ENCODE results near the gene INVS. TPM values are rescaled to one million over a fixed set of nuclear protein-coding genes. Genes with fewer than 3 reads are reported as not detected.

The INVS gene
- total and polyA plus RNA-seq, 2 donors (not counting 3 experiments of a cell fraction or from before 2014, with no cell fraction given): 8.5 to 17.9 TPM

DNA sequence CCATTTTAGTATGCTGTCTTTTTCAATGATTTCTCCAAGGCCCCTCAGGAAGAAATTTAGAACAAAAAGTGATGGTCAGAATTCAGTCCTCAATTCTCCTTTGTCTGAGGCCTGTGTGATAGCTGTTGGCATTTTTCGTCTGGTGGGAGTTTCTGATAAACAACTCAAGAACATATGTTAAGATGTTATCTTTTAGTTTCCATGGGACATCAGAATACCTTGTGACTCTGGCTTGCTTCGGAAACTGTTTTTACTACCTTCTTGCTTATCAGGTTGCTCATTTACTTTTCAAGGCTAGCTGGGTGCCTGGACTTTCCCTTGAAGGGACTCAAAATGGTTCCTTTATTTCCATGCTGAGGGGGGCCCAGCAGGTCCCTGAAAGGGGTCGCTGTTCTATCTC is 97.2 kb downstream of the INVS start:
- Histone ChIP-seq H4K20me1 (replicated peaks; ENCODE audit: control insufficient read depth, extremely low read depth, insufficient read depth, low read length) (no peaks in the 10 kb centered on the region), H3K27ac (ENCODE audit: insufficient read depth, low read depth, low read length) (no peak overlapping the region), H3K9ac (replicated peaks; ENCODE audit: extremely low read depth, insufficient read depth, low read length) (no peak overlapping the region), H3K36me3 (ENCODE audit: control insufficient read depth in 2 of 2, extremely low read depth in 1 of 2, insufficient read depth in 2 of 2, low read length in 2 of 2) (no peaks in the 10 kb centered on the region), H3K4me1 (ENCODE audit: control insufficient read depth, extremely low read depth, insufficient read depth, low read length) (no peaks in the 10 kb centered on the region), H3K4me3 (replicated peaks in 1 of 3; ENCODE audit: insufficient read depth in 1 of 3, low read depth in 1 of 3, low read length in 3 of 3) (no peak overlapping the region), H3K27me3 (ENCODE audit: control insufficient read depth in 2 of 2, insufficient read depth in 2 of 2, low read length in 2 of 2) (no peaks in the 10 kb centered on the region), H2AFZ (ENCODE audit: low read depth, low read length) (no peak overlapping the region), H3K79me2 (ENCODE audit: control insufficient read depth, insufficient read depth, low read length) (no peaks in the 10 kb centered on the region), H3K4me2 (ENCODE audit: insufficient read depth, low read length) (no peak overlapping the region), H3K9me3 (replicated peaks; ENCODE audit: control insufficient read depth, insufficient read depth, low read length) (no peaks in the 10 kb centered on the region), H3K9me1 (replicated peaks; ENCODE audit: control insufficient read depth, extremely low read depth, insufficient read depth, low read length) (no peaks in the 10 kb centered on the region)
- ChIA-PET POLR2A (no interaction called here), CTCF (interaction anchor here (1.2 kb wide), 1 partner anchor 20 kb away, joined by 3 read pairs; no protein-coding TSS in a partner anchor)
- dilution Hi-C loops (cut with MboI; ENCODE audit: extremely low pct_ligation_motif_present, low sequenced_read_pairs) (no loop called here), intact Hi-C loops (cut with micrococcal nuclease) (loop anchor here (5.0 kb wide), 1 partner anchor 44 kb away; no protein-coding TSS in a partner anchor)
- FAIRE-seq (no peak), DNase-seq (ENCODE audit: low read depth, low spot score) (no peak)
- BruUV-seq (replicated peaks): no TSS peak
- TF ChIP-seq MYC (IDR thresholded peaks at IDR 0.05; ENCODE audit: low read depth, low read length): no peak
- no peak for TF ChIP-seq EZH2 (IDR thresholded peaks at IDR 0.05; ENCODE audit: borderline replicate concordance, low read depth, low read length, severe bottlenecking)
- TF ChIP-seq, protein P1, sequence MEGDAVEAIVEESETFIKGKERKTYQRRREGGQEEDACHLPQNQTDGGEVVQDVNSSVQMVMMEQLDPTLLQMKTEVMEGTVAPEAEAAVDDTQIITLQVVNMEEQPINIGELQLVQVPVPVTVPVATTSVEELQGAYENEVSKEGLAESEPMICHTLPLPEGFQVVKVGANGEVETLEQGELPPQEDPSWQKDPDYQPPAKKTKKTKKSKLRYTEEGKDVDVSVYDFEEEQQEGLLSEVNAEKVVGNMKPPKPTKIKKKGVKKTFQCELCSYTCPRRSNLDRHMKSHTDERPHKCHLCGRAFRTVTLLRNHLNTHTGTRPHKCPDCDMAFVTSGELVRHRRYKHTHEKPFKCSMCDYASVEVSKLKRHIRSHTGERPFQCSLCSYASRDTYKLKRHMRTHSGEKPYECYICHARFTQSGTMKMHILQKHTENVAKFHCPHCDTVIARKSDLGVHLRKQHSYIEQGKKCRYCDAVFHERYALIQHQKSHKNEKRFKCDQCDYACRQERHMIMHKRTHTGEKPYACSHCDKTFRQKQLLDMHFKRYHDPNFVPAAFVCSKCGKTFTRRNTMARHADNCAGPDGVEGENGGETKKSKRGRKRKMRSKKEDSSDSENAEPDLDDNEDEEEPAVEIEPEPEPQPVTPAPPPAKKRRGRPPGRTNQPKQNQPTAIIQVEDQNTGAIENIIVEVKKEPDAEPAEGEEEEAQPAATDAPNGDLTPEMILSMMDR (IDR thresholded peaks at IDR 0.05; ENCODE audit: extremely low read depth in 1 of 2, insufficient read depth in 1 of 2, low read depth in 1 of 2, low read length in 2 of 2): no peak
- TF ChIP-seq FOS (IDR thresholded peaks at IDR 0.05; ENCODE audit: borderline replicate concordance, insufficient read depth, low read length): no peak
- no peak for TF ChIP-seq JUN (IDR thresholded peaks at IDR 0.05; ENCODE audit: borderline replicate concordance, insufficient read depth, insufficient read length, low read depth)
- TF ChIP-seq, protein P2, sequence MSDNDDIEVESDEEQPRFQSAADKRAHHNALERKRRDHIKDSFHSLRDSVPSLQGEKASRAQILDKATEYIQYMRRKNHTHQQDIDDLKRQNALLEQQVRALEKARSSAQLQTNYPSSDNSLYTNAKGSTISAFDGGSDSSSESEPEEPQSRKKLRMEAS (IDR thresholded peaks at IDR 0.05; ENCODE audit: insufficient read depth, insufficient read length): no peak
- no peak for TF ChIP-seq POLR2A (IDR thresholded peaks at IDR 0.05; ENCODE audit: low read depth, low read length)
